Activated CD8-positive, alpha-beta memory T cell treated with anti-CD3 and anti-CD28 coated beads, Interleukin-2, amount 50 U/mL, for 1 hour (primary cell): Measurements from ENCODE around the gene CYP4X1.
"Not testable (repeated sequence)": the region's sequence is repeated elsewhere in the genome, so short reads cannot be mapped to it uniquely, and the experiment has no call there.

ENCODE experiments used
- DNase-seq: peaks from one replicate; pipeline ENCODE4 v3.0.0-alpha.2; 2020; ENCODE audit errors: extremely low read depth

CYP4X1 gene

DNA sequence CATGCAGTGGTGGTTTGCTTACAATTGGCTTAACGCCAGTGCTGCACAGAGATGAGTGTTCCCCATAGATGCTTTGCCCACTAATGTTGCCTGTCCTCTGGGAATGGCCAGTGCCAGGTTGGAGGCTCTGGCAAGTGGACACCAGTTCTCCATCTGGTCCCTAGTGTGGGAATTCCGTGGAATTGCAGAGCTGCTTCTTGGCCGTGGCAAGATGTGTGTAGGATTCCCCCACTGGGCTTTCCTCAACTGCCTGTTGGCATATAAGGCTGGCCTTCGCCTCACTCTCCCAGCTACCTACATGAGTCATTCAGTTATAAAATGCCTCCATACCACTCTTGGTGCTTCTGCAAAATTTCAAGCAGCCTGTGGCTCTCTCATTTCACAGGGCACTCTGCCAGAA lies 45.6 kb downstream of the CYP4X1 start:
- DNase-seq, result not testable (repeated sequence)

DNA sequence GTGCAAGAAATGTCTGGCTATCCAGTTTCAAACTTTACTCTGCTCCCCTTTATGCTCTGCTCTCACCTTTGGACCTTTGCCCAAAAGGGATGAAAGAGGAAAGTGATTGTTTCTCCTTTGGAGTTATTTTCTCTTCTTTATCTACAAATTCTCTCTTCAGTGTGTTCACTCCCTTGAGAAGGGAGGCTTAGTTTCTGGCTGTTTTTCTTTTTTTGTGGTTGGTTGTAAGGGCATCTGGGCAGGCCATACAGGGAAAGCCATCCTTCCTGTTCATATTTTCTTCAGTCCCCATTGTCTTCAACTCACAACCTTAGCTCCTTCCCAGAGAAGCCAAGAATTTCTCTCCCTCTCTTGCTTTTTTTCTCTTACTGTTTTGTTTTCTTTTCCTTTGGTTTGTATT lies 46.0 kb downstream of the CYP4X1 start:
- DNase-seq, result not testable (repeated sequence)

DNA sequence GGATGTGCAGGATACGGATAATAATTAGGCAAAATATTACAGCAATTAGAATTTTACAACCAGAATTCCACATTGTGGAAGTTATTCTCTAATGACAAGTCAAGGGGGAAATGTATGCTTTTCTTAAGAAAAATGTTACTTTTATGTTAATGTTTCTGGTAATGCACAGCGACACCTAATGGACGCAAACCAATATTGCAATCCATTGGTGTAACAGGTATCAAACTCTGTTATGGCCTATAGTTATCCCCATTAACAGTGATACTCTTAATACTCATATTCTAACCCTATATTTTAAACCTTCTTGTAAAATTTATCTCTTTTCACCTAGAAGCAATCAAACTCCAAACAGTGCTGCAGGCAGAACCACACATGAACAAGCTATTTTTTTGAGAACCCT lies 65.9 kb downstream of the CYP4X1 start:
- not testable (repeated sequence) for DNase-seq

DNA sequence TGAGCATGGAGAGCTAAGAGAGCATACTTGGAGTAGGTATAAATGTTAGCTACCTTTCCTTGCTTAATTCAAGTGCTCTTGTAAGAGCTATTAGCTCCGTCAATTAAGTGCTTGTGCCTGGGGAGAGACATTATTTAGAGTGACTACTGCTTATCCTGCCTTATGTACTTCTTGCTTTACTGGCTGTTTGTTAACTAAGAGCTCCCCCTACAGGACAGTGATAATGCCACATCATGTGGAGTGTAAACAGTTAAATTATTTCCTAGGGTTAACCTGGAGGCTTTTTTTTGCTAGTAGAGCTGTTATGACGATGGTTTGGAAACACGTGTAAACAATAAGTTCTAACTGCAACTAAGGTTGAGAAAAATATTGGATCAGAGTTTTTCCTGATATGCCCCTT lies 68.0 kb downstream of the CYP4X1 start:
- not testable (repeated sequence) for DNase-seq
